Psoas muscle (tissue), 8 donors: ENCODE measurements around the gene FNDC3B. TPM values are rescaled to one million over a fixed set of nuclear protein-coding genes. Genes with fewer than 3 reads are reported as not detected.
A peak's percentile ranks its signal among the peaks of the same experiment; 100 is the strongest.

Experiments used
- ATAC-seq, 4 donors: fragments of 200-7000 bp; cut with Tn5 transposase; one replicate each; pipeline ENCODE4 v1.9.1; 2020; ENCODE audit warnings: moderate library complexity in 3 of 4, mild to moderate bottlenecking in 2 of 4
- DNase-seq, 2 donors: peaks; one replicate each; pipeline ENCODE4 v3.0.0-alpha.2; 2020
- H3K27ac ChIP-seq: fragments of 200-600 bp; one replicate; pipeline ENCODE4 v1.8.0; 2022
- H3K27me3 ChIP-seq, 3 donors: fragments of 200-600 bp in 1 of 3; one replicate each; pipeline versions ENCODE4 v1.6.1 to v1.8.0; 2013 to 2022; ENCODE audit warnings: low read length in 2 of 3, mild to moderate bottlenecking in 2 of 3, moderate library complexity in 1 of 3; ENCODE audit not compliant: insufficient read depth in 3 of 3
- H3K36me3 ChIP-seq, 2 donors: fragments of 200-600 bp in 1 of 2; one replicate each; pipeline versions ENCODE4 v1.6.1 to v1.8.0; 2013 to 2022; ENCODE audit warnings: low read depth in 1 of 2, mild to moderate bottlenecking in 1 of 2, moderate library complexity in 1 of 2; ENCODE audit not compliant: insufficient read depth in 1 of 2
- H3K4me1 ChIP-seq: fragments of 200-600 bp; one replicate; pipeline ENCODE4 v1.8.0; 2022
- H3K4me3 ChIP-seq: fragments of 200-600 bp; one replicate; pipeline ENCODE4 v1.8.0; 2022; ENCODE audit warnings: mild to moderate bottlenecking
- H3K9me3 ChIP-seq: fragments of 200-600 bp; one replicate; pipeline ENCODE4 v1.8.0; 2022
- WGBS, 3 donors: extraction: QIAGEN DNeasy Blood & Tissue Kit; methylation state at CpG; one replicate each; pipeline versions ENCODE4 v1.1.6 to v1.1.7; 2013; 5-methylcytosine and 5-hydroxymethylcytosine counted together
- intact Hi-C, 2 donors: fragments of 100-400 bp; cut with DNase I; formaldehyde crosslinking; loops; one replicate each; pipeline versions ENCODE4 v1.11.0 to v1.14.2; 2022
- polyA plus RNA-seq, 3 donors: library from polyadenylated mRNA; stranded (reverse); fragments of 200-250 nt; gene quantifications; one replicate each; pipeline ENCODE4 v1.2.3, GENCODE V29; 2013
- total RNA-seq, 4 donors: library from RNA; stranded (reverse); fragmentation: NEBNext Ultra II Directional in 2 of 4; extraction: Animal tissue kit (Norgen Biotek cat#: 25700) in 2 of 4; gene quantifications; one replicate each; pipeline versions ENCODE4 v1.2.1 to v1.2.4, GENCODE V29; 2021 to 2023
- TF ChIP-seq, protein P1 (sequence below): fragments of 200-600 bp; IDR thresholded peaks from one replicate; pipeline ENCODE4 v1.8.0; 2022; ENCODE audit warnings: antibody characterized with exemption
- donor health status: healthy with polysubstance abuse.
- donor health status: DM: no; HTN: no; CAD: no; lungs with moderate emphysema.
- donor health status: Bipolar disorder and iron deficiency.
- donor health status: healthy.
- donor health status: DM: yes; HTN: yes; CAD: no.
- donor health status: DM: no; HTN: no; CAD: no.
- donor health status: DM: no; HTN: no; CAD: no.
- donor health status: DM: yes; HTN: yes; CAD: no.

FNDC3B gene
- total and polyA plus RNA-seq, 7 donors = 12.4 to 133 (median 50.8) TPM

DNA sequence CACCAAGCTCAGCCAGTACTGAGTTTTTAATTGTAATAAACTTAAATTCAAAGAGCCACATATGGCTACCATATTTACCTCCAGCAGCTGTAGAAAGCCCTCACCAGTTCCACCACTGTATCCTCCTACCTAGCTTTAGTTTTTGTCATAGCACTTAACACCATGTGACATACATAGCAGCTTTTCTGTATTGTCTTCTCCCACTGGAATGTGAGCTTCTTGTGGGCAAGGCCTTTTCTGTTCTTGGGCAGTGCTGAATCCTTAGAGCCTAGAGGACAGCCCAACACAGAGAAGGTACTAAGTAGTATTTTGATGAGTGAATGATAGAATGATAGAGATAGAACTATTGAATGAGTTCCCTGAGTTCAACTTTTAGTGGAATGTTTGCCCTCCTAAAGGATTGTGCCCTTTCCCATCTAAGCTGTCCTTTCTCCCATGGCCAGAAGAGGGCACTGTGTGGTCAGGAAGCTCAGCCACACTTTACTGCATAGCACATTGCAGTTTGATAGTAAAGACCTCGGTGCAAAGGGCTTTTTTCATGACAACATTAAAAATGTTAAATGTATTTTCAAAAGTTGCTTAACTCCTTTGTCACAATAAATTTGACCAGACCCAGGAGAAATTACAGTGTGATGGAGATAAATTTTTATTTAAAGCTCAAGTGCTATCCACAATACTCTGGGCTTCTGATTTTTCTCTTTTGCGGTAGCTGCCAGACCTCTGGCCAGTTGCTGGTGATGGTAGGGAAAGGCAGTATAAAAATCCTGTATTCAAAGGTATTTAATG lies 293.1 kb downstream of the FNDC3B start:
- H3K4me1 ChIP-seq = no peaks in the 10 kb centered on the region
- H3K27ac ChIP-seq = no peak overlapping the region
- intact Hi-C loops = loop anchor here (5.0 to 10.0 kb wide), 4 partner anchors 145 to 332 kb away; partner anchors contain the start of gene FNDC3B (in 2 of the 2)
- 37 to 47% (median 39%) methylated on average over 2 of the region's 2 CpGs for WGBS, 3 donors
- TF ChIP-seq, protein P1, sequence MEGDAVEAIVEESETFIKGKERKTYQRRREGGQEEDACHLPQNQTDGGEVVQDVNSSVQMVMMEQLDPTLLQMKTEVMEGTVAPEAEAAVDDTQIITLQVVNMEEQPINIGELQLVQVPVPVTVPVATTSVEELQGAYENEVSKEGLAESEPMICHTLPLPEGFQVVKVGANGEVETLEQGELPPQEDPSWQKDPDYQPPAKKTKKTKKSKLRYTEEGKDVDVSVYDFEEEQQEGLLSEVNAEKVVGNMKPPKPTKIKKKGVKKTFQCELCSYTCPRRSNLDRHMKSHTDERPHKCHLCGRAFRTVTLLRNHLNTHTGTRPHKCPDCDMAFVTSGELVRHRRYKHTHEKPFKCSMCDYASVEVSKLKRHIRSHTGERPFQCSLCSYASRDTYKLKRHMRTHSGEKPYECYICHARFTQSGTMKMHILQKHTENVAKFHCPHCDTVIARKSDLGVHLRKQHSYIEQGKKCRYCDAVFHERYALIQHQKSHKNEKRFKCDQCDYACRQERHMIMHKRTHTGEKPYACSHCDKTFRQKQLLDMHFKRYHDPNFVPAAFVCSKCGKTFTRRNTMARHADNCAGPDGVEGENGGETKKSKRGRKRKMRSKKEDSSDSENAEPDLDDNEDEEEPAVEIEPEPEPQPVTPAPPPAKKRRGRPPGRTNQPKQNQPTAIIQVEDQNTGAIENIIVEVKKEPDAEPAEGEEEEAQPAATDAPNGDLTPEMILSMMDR = peak; percentile 92
- no peak overlapping the region for H3K4me3 ChIP-seq
- DNase-seq (no peak), ATAC-seq (peak; percentile 81 to 90 (median 86))
- peaks cover 10 to 86% of the 10 kb centered on the region in 2 donors for H3K36me3 ChIP-seq
- H3K27me3 ChIP-seq = no peaks in the 10 kb centered on the region
- H3K9me3 ChIP-seq = no peaks in the 10 kb centered on the region

DNA sequence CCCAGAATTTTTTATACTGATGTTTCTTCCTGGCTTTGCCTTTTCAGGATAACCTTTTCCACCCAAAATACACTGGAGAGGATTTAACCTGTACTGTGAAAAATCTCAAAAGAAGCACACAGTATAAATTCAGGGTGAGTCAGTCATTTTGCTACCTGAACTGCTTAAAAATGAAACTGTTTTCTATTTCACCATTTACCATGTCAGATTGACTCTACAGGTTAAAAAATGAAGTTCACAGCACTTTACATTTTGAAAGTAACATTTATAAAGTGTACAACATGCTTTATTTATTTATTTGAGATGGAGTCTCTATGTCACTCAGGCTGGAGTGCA lies 293.6 kb downstream of the FNDC3B start:
- intact Hi-C loops = loop anchor here (5.0 to 10.0 kb wide), 4 partner anchors 144 to 332 kb away; partner anchors contain the start of gene FNDC3B (in 2 of the 2)
- H3K27ac ChIP-seq = no peak overlapping the region

DNA sequence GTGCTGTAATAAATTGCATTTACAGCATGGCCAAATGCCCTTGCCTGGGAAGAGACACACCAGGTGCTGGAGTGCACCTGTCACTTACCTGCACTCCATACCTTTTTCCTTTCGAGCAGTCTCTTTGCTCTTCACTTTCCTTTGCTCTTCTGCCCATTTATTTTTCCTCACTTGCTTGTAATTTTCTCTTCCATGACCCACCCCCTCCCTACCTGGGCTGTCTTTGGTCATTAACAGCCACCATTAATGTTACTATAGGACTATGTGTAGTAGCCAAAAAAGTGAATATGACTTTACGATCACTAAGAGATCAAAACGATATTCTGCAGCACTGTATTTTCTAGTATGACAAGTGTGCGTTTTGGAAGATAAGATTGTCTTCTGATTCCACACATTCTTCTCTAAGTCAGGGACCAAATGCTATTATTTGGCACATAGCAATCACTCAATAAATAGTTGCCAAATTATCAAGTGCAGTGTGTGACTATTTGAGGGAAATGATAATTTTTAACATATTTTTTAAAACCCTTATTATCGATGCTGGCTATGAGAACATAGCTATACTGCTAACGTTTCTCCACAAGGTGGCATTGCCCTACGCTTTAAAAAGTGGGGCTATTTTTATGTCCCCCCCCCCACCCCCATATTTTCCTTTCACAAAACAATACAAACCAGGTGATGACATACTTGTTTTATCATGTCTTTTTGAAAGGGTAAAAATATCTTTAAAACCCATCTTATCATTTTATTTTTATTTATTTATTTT lies 294.5 kb downstream of the FNDC3B start:
- Histone ChIP-seq H3K36me3 (peaks cover 9 to 87% of the 10 kb centered on the region in 2 donors), H3K27me3 (no peaks in the 10 kb centered on the region), H3K4me3 (no peak overlapping the region), H3K9me3 (no peaks in the 10 kb centered on the region), H3K4me1 (no peaks in the 10 kb centered on the region), H3K27ac (no peak overlapping the region)
- no peak for ATAC-seq
- intact Hi-C loops = loop anchor here (5.0 to 10.0 kb wide), 4 partner anchors 143 to 331 kb away; partner anchors contain the start of gene FNDC3B (in 2 of the 2)
- TF ChIP-seq, protein P1 = peak; percentile 11
- 80 to 88% (median 81%) methylated on average over 7 of the region's 7 CpGs for WGBS, 3 donors
- DNase-seq = no peak

More for the DNA sequence above, 293.6 kb downstream of the FNDC3B start:
- no peaks in the 10 kb centered on the region for H3K27me3 ChIP-seq
- H3K36me3 ChIP-seq = peaks cover 10 to 87% of the 10 kb centered on the region in 2 donors
- TF ChIP-seq, protein P1 = no peak
- H3K9me3 ChIP-seq = no peaks in the 10 kb centered on the region
- ATAC-seq (no peak), DNase-seq (no peak)
- no peaks in the 10 kb centered on the region for H3K4me1 ChIP-seq
- H3K4me3 ChIP-seq = no peak overlapping the region

DNA sequence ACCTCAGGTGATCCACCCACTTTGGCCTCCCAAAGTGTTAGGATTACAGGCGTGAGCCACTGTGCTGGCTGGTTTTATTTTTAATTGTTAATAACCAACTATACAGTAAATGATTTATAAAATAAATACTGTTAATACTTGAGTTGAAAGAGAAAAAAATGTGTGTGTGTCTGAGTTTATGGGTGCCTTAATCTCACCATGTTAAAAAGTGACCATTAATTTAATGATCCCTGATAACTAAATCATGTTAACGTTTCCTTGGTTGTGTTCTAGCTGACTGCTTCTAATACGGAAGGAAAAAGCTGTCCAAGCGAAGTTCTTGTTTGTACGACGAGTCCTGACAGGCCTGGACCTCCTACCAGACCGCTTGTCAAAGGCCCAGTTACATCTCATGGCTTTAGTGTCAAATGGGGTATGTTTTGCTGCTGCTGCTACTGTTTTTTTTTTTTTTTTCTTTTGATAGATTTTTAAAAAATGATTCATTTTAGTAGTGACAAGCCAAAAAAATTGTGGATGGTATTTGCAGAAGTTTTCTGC lies 295.4 kb downstream of the FNDC3B start:
- Histone ChIP-seq H3K4me3 (no peak overlapping the region), H3K36me3 (peaks cover 6 to 87% of the 10 kb centered on the region in 2 donors), H3K4me1 (no peaks in the 10 kb centered on the region), H3K27me3 (no peaks in the 10 kb centered on the region), H3K9me3 (no peaks in the 10 kb centered on the region), H3K27ac (no peak overlapping the region)
- no peak for ATAC-seq
- no peak for DNase-seq
- intact Hi-C loops = loop anchor here (5.0 to 10.0 kb wide), 4 partner anchors 143 to 330 kb away; partner anchors contain the start of gene FNDC3B (in 2 of the 2)
- TF ChIP-seq, protein P1 = no peak
- WGBS, 3 donors = 83 to 92% (median 90%) methylated on average over 7 of the region's 7 CpGs
